Lung (tissue), 16 donors: ENCODE measurements around the gene CEMIP. TPM values are rescaled to one million over a fixed set of nuclear protein-coding genes. Genes with fewer than 3 reads are reported as not detected.

Experiments
- ATAC-seq: fragments of 200-7000 bp; cut with Tn5 transposase; one replicate; pipeline ENCODE4 v1.9.1; 2020; ENCODE audit warnings: moderate number of reproducible peaks; ENCODE audit not compliant: insufficient read depth, low FRiP score
- DNase-seq, 3 donors: peaks; one replicate each; pipeline ENCODE4 v3.0.0-alpha.2; 2013 to 2017
- H3K27ac ChIP-seq, 2 donors: one replicate each; pipeline ENCODE4 v1.5.1; 2013; ENCODE audit warnings: mild to moderate bottlenecking in 2 of 2, moderate library complexity in 2 of 2, control low read depth in 1 of 2, inconsistent platforms in 1 of 2, low read depth in 1 of 2, low read length in 1 of 2
- H3K27me3 ChIP-seq, 3 donors: one replicate each; pipeline ENCODE4 v1.5.1; 2013; ENCODE audit warnings: low read length in 2 of 3; ENCODE audit not compliant: control insufficient read depth in 3 of 3, insufficient read depth in 3 of 3
- H3K36me3 ChIP-seq, 4 donors: one replicate each; pipeline ENCODE4 v1.5.1; 2013; ENCODE audit warnings: low read length in 4 of 4, mild to moderate bottlenecking in 1 of 4, moderate library complexity in 1 of 4; ENCODE audit not compliant: control insufficient read depth in 4 of 4, insufficient read depth in 4 of 4
- H3K4me1 ChIP-seq, 5 donors: one replicate each; pipeline ENCODE4 v1.5.1; 2013; ENCODE audit warnings: low read length in 5 of 5, mild to moderate bottlenecking in 2 of 5, moderate library complexity in 1 of 5; ENCODE audit not compliant: control insufficient read depth in 5 of 5, insufficient read depth in 5 of 5
- H3K4me3 ChIP-seq: one replicate; pipeline ENCODE4 v1.5.1; 2013; ENCODE audit warnings: mild to moderate bottlenecking, control low read depth, moderate library complexity
- H3K9ac ChIP-seq, 2 donors: one replicate each; pipeline ENCODE4 v1.5.1; 2013; ENCODE audit warnings: low read length in 2 of 2, control low read depth in 1 of 2; ENCODE audit not compliant: insufficient read depth in 1 of 2
- H3K9me3 ChIP-seq, 4 donors: one replicate each; pipeline ENCODE4 v1.5.1; 2013; ENCODE audit warnings: low read length in 3 of 4, mild to moderate bottlenecking in 1 of 4, moderate library complexity in 1 of 4; ENCODE audit not compliant: control insufficient read depth in 4 of 4, insufficient read depth in 3 of 4
- WGBS, 2 donors: extraction: QIAGEN DNeasy Blood & Tissue Kit; methylation state at CpG; one replicate each; pipeline ENCODE4 v1.1.7; 2013; 5-methylcytosine and 5-hydroxymethylcytosine counted together
- long read RNA-seq, 5 donors: transcript quantifications; one replicate each; lab custom pipeline, GENCODE V29; 2026
- polyA plus RNA-seq, 2 donors: library from polyadenylated mRNA; stranded (reverse); fragments of 200-250 nt; gene quantifications; one replicate each; pipeline ENCODE4 v1.2.1, GENCODE V29; 2013
- total RNA-seq, 2 donors: library from RNA; depleted of rRNA in 1 of 2; stranded (reverse); fragments of >200 nt in 1 of 2; gene quantifications; one replicate each; pipeline ENCODE4 v1.2.1, GENCODE V29; 2014 to 2021
- TF ChIP-seq, protein P1 (sequence below): IDR thresholded peaks from 2 replicates; pipeline ENCODE4 v1.5.1; 2012; ENCODE audit warnings: mild to moderate bottlenecking; ENCODE audit errors: control extremely low read depth, extremely low read depth
- donor health status: control.
- donor health status: control.
- donor health status: Bipolar disorder and iron deficiency.
- donor health status: healthy.
- donor health status: DM: yes; HTN: yes; CAD: no.

CEMIP gene, protein sequence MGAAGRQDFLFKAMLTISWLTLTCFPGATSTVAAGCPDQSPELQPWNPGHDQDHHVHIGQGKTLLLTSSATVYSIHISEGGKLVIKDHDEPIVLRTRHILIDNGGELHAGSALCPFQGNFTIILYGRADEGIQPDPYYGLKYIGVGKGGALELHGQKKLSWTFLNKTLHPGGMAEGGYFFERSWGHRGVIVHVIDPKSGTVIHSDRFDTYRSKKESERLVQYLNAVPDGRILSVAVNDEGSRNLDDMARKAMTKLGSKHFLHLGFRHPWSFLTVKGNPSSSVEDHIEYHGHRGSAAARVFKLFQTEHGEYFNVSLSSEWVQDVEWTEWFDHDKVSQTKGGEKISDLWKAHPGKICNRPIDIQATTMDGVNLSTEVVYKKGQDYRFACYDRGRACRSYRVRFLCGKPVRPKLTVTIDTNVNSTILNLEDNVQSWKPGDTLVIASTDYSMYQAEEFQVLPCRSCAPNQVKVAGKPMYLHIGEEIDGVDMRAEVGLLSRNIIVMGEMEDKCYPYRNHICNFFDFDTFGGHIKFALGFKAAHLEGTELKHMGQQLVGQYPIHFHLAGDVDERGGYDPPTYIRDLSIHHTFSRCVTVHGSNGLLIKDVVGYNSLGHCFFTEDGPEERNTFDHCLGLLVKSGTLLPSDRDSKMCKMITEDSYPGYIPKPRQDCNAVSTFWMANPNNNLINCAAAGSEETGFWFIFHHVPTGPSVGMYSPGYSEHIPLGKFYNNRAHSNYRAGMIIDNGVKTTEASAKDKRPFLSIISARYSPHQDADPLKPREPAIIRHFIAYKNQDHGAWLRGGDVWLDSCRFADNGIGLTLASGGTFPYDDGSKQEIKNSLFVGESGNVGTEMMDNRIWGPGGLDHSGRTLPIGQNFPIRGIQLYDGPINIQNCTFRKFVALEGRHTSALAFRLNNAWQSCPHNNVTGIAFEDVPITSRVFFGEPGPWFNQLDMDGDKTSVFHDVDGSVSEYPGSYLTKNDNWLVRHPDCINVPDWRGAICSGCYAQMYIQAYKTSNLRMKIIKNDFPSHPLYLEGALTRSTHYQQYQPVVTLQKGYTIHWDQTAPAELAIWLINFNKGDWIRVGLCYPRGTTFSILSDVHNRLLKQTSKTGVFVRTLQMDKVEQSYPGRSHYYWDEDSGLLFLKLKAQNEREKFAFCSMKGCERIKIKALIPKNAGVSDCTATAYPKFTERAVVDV (N-terminal part only)
- total RNA-seq = 1 to 10 TPM; 3.6 to 4.2 TPM
- polyA plus RNA-seq = 10 to 100 TPM in 1 of 2 donors, 1 to 10 TPM in 1; 1.9 to 32.0 TPM
- long read RNA-seq, donor 1, full-length matches to known transcripts = 3 of 117 reads
- long read RNA-seq, donor 1, partial matches to known transcripts = 114 of 117 reads
- long read RNA-seq, donor 1, other reads (novel, unspliced or antisense) = 0 of 117 reads
- long read RNA-seq, donor 2, partial matches to known transcripts = 6 of 65 reads
- long read RNA-seq, donor 2, other reads (novel, unspliced or antisense) = 59 of 65 reads
- long read RNA-seq, donor 3, partial matches to known transcripts = 12 of 69 reads
- long read RNA-seq, donor 3, other reads (novel, unspliced or antisense) = 57 of 69 reads
- long read RNA-seq, donor 4, full-length matches to known transcripts = 1 of 1 reads
- long read RNA-seq, donor 4, partial matches to known transcripts = 0 of 1 reads
- long read RNA-seq, donor 4, other reads (novel, unspliced or antisense) = 0 of 1 reads
- long read RNA-seq, donor 5, full-length matches to known transcripts = 4 of 165 reads
- long read RNA-seq, donor 5, partial matches to known transcripts = 41 of 165 reads
- long read RNA-seq, donor 5, other reads (novel, unspliced or antisense) = 120 of 165 reads

DNA sequence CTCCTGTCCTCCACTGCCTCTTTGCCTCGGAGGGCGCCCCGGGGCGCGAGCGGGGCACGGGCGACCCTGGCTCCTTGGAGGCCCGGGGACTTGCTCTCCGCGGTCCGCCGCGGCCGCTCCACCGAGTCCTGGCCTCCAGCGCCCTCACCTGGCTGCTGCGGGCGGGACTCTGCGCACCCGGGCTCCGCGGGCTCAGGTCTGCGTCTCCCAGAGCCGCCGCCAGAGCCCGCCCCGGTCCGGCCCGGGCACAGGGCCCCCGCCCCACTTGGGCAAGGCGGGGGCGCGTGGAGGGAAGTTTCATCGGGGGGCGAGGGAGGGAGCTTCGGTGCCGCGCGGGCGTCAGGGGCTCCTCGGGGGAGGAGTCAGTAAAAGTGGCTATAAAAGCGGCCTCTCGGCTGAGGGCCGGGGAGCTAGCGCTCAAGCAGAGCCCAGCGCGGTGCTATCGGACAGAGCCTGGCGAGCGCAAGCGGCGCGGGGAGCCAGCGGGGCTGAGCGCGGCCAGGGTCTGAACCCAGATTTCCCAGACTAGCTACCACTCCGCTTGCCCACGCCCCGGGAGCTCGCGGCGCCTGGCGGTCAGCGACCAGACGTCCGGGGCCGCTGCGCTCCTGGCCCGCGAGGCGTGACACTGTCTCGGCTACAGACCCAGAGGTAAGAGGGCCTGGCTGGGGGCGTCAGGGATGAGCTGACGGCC is at the start of gene CEMIP:
TSS of gene CEMIP (plus strand) at position 407 of the 694 bp plus-strand sequence. CDS start 94,510 bp downstream, outside the sequence.
- TF ChIP-seq, protein P1, sequence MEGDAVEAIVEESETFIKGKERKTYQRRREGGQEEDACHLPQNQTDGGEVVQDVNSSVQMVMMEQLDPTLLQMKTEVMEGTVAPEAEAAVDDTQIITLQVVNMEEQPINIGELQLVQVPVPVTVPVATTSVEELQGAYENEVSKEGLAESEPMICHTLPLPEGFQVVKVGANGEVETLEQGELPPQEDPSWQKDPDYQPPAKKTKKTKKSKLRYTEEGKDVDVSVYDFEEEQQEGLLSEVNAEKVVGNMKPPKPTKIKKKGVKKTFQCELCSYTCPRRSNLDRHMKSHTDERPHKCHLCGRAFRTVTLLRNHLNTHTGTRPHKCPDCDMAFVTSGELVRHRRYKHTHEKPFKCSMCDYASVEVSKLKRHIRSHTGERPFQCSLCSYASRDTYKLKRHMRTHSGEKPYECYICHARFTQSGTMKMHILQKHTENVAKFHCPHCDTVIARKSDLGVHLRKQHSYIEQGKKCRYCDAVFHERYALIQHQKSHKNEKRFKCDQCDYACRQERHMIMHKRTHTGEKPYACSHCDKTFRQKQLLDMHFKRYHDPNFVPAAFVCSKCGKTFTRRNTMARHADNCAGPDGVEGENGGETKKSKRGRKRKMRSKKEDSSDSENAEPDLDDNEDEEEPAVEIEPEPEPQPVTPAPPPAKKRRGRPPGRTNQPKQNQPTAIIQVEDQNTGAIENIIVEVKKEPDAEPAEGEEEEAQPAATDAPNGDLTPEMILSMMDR = peak; percentile 72
- H3K27me3 ChIP-seq = peaks cover 0 to 10% (median 0%) of the 10 kb centered on the region in 3 donors
- peaks cover 0 to 6% (median 0%) of the 10 kb centered on the region in 4 donors for H3K9me3 ChIP-seq
- ATAC-seq (peak; percentile 81), DNase-seq (peak; percentile 78 to 83 (median 83))
- H3K9ac ChIP-seq = no peak within 1 kb of the TSS
- WGBS, 2 donors = 1 to 2% methylated on average over 65 to 75 of the region's 75 CpGs
- peak within 1 kb of the TSS; percentile 34 for H3K4me3 ChIP-seq
- H3K27ac ChIP-seq = no peak within 1 kb of the TSS
- no peaks in the 10 kb centered on the region for H3K36me3 ChIP-seq
- peaks cover 0 to 23% (median 12%) of the 10 kb centered on the region in 5 donors for H3K4me1 ChIP-seq

DNA sequence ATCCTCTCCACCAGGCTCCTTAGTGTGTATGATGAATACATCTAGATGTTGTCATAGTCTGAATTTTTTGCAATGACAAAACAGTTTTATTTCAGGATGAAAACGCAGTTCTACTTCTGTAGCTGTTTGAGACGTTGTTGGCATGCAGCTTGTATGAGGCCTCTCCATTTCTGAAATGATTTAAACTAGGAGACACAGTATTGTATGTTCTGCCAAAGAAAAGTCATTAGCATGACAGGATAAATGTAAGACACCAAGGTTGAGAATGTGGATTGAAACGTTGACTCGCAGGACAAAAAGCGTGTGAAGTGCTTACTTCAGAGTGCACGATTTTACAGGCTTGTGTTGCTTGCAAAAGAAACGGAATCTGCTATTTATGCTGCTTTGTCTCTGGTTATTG is 48.8 kb upstream of the CEMIP start:
- Histone ChIP-seq H3K9ac (no peak overlapping the region), H3K9me3 (no peaks in the 10 kb centered on the region), H3K4me1 (peaks cover 0 to 12% (median 7%) of the 10 kb centered on the region in 5 donors), H3K27me3 (no peaks in the 10 kb centered on the region), H3K27ac (no peak overlapping the region), H3K36me3 (peaks cover 0 to 4% (median 1%) of the 10 kb centered on the region in 4 donors), H3K4me3 (no peak overlapping the region)
- ATAC-seq = no peak
- 79 to 88% methylated on average over 7 of the region's 7 CpGs for WGBS, 2 donors
- DNase-seq = peak in 1 of 3 donors; percentile 29
- TF ChIP-seq, protein P1 = no peak

DNA sequence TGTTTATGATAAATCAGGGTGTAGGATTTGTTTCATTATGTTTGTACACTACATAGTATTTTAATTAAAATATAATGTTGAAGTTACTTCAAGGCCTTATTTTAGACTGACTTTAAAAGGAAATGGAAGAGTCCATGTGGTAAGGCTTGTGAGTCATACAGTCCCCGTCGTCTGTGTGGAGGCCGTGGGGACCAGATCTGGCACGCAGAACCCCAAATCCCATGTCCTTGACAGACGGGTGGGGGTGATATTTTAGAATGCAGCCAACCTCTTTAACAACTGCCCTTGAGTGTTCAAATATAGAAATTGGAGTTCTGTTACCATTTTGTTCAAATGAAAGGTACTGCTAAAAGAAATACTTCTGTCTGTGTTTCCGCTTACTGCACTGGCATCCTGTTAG is 48.2 kb upstream of the CEMIP start:
- TF ChIP-seq, protein P1 = no peak
- H3K4me1 ChIP-seq = peaks cover 0 to 12% (median 7%) of the 10 kb centered on the region in 5 donors
- no peak overlapping the region for H3K4me3 ChIP-seq
- ATAC-seq (no peak), DNase-seq (no peak)
- peaks cover 0 to 3% (median 1%) of the 10 kb centered on the region in 4 donors for H3K36me3 ChIP-seq
- no peak overlapping the region for H3K27ac ChIP-seq
- no peaks in the 10 kb centered on the region for H3K9me3 ChIP-seq
- no peaks in the 10 kb centered on the region for H3K27me3 ChIP-seq
- WGBS, 2 donors = 56 to 62% methylated on average over 6 of the region's 6 CpGs
- no peak overlapping the region for H3K9ac ChIP-seq
